Smooth muscle cell (in vitro differentiated cells): Measurements from ENCODE around the gene NOTCH3. TPM values are rescaled to one million over a fixed set of nuclear protein-coding genes. Genes with fewer than 3 reads are reported as not detected.

Source experiments
- DNase-seq: peaks from one replicate; lab custom pipeline; 2025; ENCODE audit not compliant: unreplicated experiment; lab: John Stamatoyannopoulos, UW
- H2AFZ ChIP-seq: fragments of 200-600 bp; sonication (generic); 2 replicates; pipeline ENCODE4 v1.6.0; 2016; ENCODE audit warnings: antibody characterized with exemption, low read depth, mild to moderate bottlenecking
- H3F3A ChIP-seq: fragments of 200-600 bp; sonication (generic); 2 replicates; pipeline ENCODE4 v1.6.0; 2017; ENCODE audit warnings: antibody characterized with exemption, low read depth
- H3K27ac ChIP-seq: fragments of 200-600 bp; sonication (generic); 2 replicates; pipeline ENCODE4 v1.5.1; 2016; ENCODE audit warnings: low read depth, mild to moderate bottlenecking
- H3K27me3 ChIP-seq: fragments of 200-600 bp; sonication (generic); 2 replicates; pipeline ENCODE4 v1.6.1; 2016; ENCODE audit warnings: low read depth, mild to moderate bottlenecking
- H3K36me3 ChIP-seq: fragments of 200-600 bp; sonication (generic); 2 replicates; pipeline ENCODE4 v1.5.1; 2016; ENCODE audit warnings: low read depth
- H3K4me1 ChIP-seq: fragments of 200-600 bp; sonication (generic); 2 replicates; pipeline ENCODE4 v1.5.1; 2016; ENCODE audit warnings: low read depth
- H3K4me2 ChIP-seq: fragments of 200-600 bp; sonication (generic); 2 replicates; pipeline ENCODE4 v1.6.0; 2016; ENCODE audit warnings: mild to moderate bottlenecking
- H3K4me3 ChIP-seq: fragments of 200-600 bp; sonication (generic); 2 replicates; pipeline ENCODE4 v1.5.1; 2016; ENCODE audit warnings: mild to moderate bottlenecking
- H3K79me2 ChIP-seq: fragments of 200-600 bp; sonication (generic); 2 replicates; pipeline ENCODE4 v1.6.0; 2016; ENCODE audit warnings: low read depth, mild to moderate bottlenecking
- H3K9ac ChIP-seq: fragments of 200-600 bp; sonication (generic); 2 replicates; pipeline ENCODE4 v1.6.0; 2016; ENCODE audit warnings: low read depth
- H3K9me3 ChIP-seq: fragments of 200-600 bp; sonication (generic); replicated peaks from 2 replicates; pipeline ENCODE4 v1.5.1; 2016; ENCODE audit warnings: low read depth
- H4K20me1 ChIP-seq: fragments of 200-600 bp; sonication (generic); 2 replicates; pipeline ENCODE4 v1.6.0; 2016; ENCODE audit warnings: low read depth
- WGBS: methylation state at CpG from one replicate; pipeline ENCODE4 v1.1.7; 2016; ENCODE audit warnings: low lambda C conversion rate; 5-methylcytosine and 5-hydroxymethylcytosine counted together
- polyA plus RNA-seq: library from polyadenylated mRNA; unstranded; fragments of >200 nt; fragmentation: Nextera tagmentation; extraction: Ambion mirVana; gene quantifications from 2 replicates; pipeline ENCODE4 v1.2.1, GENCODE V29; 2016
- total RNA-seq: library from RNA; depleted of rRNA; stranded (reverse); fragments of >200 nt; gene quantifications from 2 replicates; pipeline ENCODE4 v1.2.3, GENCODE V29; 2014
- TF ChIP-seq, protein P1 (sequence below): fragments of 200-600 bp; sonication (generic); IDR thresholded peaks from 2 replicates; pipeline ENCODE4 v1.5.1; 2017; ENCODE audit warnings: borderline replicate concordance, mild to moderate bottlenecking, antibody characterized with exemption; ENCODE audit not compliant: insufficient read depth, poor library complexity, severe bottlenecking

Gene NOTCH3
- total and polyA plus RNA-seq, 2 experiments from 2014 or later, result 72.0 to 92.5 TPM

GRCh38 chr19:15118248-15118647 lies 82.5 kb downstream of the NOTCH3 start:
- DNase-seq, result no peak
- no peaks in the 10 kb centered on the region for H3K36me3 ChIP-seq
- H3K4me2 ChIP-seq, result no peak overlapping the region

DNA sequence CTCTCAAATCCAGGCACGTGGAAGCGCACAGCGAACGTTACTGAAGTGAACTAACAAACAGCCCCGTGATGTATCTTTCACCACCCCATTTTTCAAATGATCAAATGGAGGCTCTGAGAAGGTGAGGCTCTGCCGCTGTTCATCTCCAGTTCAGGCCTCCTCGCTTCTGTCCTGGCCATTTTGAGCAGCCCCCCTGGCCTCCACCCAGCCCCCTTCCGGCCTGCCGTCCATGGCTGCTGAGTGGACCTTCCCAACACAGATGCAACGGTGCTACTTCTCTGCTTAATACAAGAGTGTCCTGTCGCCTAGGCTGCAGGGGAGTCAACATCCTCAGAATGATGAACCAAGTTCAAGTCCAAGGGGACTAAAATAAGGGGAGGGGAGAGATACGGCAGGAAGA lies 83.9 kb downstream of the NOTCH3 start:
- TF ChIP-seq, protein P1, sequence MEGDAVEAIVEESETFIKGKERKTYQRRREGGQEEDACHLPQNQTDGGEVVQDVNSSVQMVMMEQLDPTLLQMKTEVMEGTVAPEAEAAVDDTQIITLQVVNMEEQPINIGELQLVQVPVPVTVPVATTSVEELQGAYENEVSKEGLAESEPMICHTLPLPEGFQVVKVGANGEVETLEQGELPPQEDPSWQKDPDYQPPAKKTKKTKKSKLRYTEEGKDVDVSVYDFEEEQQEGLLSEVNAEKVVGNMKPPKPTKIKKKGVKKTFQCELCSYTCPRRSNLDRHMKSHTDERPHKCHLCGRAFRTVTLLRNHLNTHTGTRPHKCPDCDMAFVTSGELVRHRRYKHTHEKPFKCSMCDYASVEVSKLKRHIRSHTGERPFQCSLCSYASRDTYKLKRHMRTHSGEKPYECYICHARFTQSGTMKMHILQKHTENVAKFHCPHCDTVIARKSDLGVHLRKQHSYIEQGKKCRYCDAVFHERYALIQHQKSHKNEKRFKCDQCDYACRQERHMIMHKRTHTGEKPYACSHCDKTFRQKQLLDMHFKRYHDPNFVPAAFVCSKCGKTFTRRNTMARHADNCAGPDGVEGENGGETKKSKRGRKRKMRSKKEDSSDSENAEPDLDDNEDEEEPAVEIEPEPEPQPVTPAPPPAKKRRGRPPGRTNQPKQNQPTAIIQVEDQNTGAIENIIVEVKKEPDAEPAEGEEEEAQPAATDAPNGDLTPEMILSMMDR, result no peak
- Histone ChIP-seq H4K20me1 (peaks cover 15% of the 10 kb centered on the region), H3K27ac (no peak overlapping the region), H3K4me1 (no peaks in the 10 kb centered on the region), H3K9ac (no peak overlapping the region), H3K4me2 (no peak overlapping the region), H3K4me3 (no peak overlapping the region), H3K9me3 (no peaks in the 10 kb centered on the region), H2AFZ (no peak overlapping the region), H3K36me3 (no peaks in the 10 kb centered on the region), H3K27me3 (no peaks in the 10 kb centered on the region), H3K79me2 (no peaks in the 10 kb centered on the region), H3F3A (peaks cover 30% of the 10 kb centered on the region)
- WGBS, result 94% methylated on average over 12 of the region's 12 CpGs
- no peak for DNase-seq

More at GRCh38 chr19:15118248-15118647, 82.5 kb downstream of the NOTCH3 start:
- H3K27me3 ChIP-seq, result no peaks in the 10 kb centered on the region
- H3K27ac ChIP-seq, result no peak overlapping the region
- no peaks in the 10 kb centered on the region for H3K79me2 ChIP-seq
- no peaks in the 10 kb centered on the region for H3K9me3 ChIP-seq
- no peaks in the 10 kb centered on the region for H3K4me1 ChIP-seq
- TF ChIP-seq, protein P1, result no peak
- no peak overlapping the region for H2AFZ ChIP-seq
- no peak overlapping the region for H3K9ac ChIP-seq
- H3F3A ChIP-seq, result peaks cover 26% of the 10 kb centered on the region
- H4K20me1 ChIP-seq, result peaks cover 15% of the 10 kb centered on the region
- WGBS, result 86% methylated on average over 2 of the region's 2 CpGs
- H3K4me3 ChIP-seq, result no peak overlapping the region

- Histone ChIP-seq H3K79me2 (no peaks in the 10 kb centered on the region), H3K27ac (no peak overlapping the region), H3K9ac (no peak overlapping the region), H3K4me2 (no peak overlapping the region), H2AFZ (no peak overlapping the region), H3K36me3 (no peaks in the 10 kb centered on the region), H3K9me3 (no peaks in the 10 kb centered on the region), H3K27me3 (no peaks in the 10 kb centered on the region), H3K4me3 (no peak overlapping the region), H4K20me1 (peaks cover 15% of the 10 kb centered on the region), H3F3A (peaks cover 30% of the 10 kb centered on the region), H3K4me1 (no peaks in the 10 kb centered on the region)
- TF ChIP-seq, protein P1, result no peak
- no peak for DNase-seq
- 93% methylated on average over 23 of the region's 23 CpGs for WGBS
Observed at GRCh38 chr19:15115762-15116615, 84.8 kb downstream of the NOTCH3 start.
